Lung (tissue), 12 donors: ENCODE measurements around the gene ATF3. TPM values are rescaled to one million over a fixed set of nuclear protein-coding genes. Genes with fewer than 3 reads are reported as not detected.

Experiments used
- ATAC-seq: fragments of 200-7000 bp; cut with Tn5 transposase; one replicate; pipeline ENCODE4 v1.9.1; 2020; ENCODE audit warnings: moderate number of reproducible peaks; ENCODE audit not compliant: insufficient read depth, low FRiP score
- DNase-seq, 3 donors: peaks; one replicate each; pipeline ENCODE4 v3.0.0-alpha.2; 2013 to 2017
- H3K27ac ChIP-seq, 2 donors: one replicate each; pipeline ENCODE4 v1.5.1; 2013; ENCODE audit warnings: mild to moderate bottlenecking in 2 of 2, moderate library complexity in 2 of 2, control low read depth in 1 of 2, inconsistent platforms in 1 of 2, low read depth in 1 of 2, low read length in 1 of 2
- H3K27me3 ChIP-seq, 3 donors: one replicate each; pipeline ENCODE4 v1.5.1; 2013; ENCODE audit warnings: low read length in 2 of 3; ENCODE audit not compliant: control insufficient read depth in 3 of 3, insufficient read depth in 3 of 3
- H3K36me3 ChIP-seq, 4 donors: one replicate each; pipeline ENCODE4 v1.5.1; 2013; ENCODE audit warnings: low read length in 4 of 4, mild to moderate bottlenecking in 1 of 4, moderate library complexity in 1 of 4; ENCODE audit not compliant: control insufficient read depth in 4 of 4, insufficient read depth in 4 of 4
- H3K4me1 ChIP-seq, 5 donors: one replicate each; pipeline ENCODE4 v1.5.1; 2013; ENCODE audit warnings: low read length in 5 of 5, mild to moderate bottlenecking in 2 of 5, moderate library complexity in 1 of 5; ENCODE audit not compliant: control insufficient read depth in 5 of 5, insufficient read depth in 5 of 5
- H3K4me3 ChIP-seq: one replicate; pipeline ENCODE4 v1.5.1; 2013; ENCODE audit warnings: mild to moderate bottlenecking, control low read depth, moderate library complexity
- H3K9ac ChIP-seq, 2 donors: one replicate each; pipeline ENCODE4 v1.5.1; 2013; ENCODE audit warnings: low read length in 2 of 2, control low read depth in 1 of 2; ENCODE audit not compliant: insufficient read depth in 1 of 2
- H3K9me3 ChIP-seq, 4 donors: one replicate each; pipeline ENCODE4 v1.5.1; 2013; ENCODE audit warnings: low read length in 3 of 4, mild to moderate bottlenecking in 1 of 4, moderate library complexity in 1 of 4; ENCODE audit not compliant: control insufficient read depth in 4 of 4, insufficient read depth in 3 of 4
- CTCF ChIP-seq: IDR thresholded peaks from 2 replicates; pipeline ENCODE4 v1.5.1; 2012; ENCODE audit warnings: mild to moderate bottlenecking; ENCODE audit errors: control extremely low read depth, extremely low read depth
- WGBS, 2 donors: extraction: QIAGEN DNeasy Blood & Tissue Kit; methylation state at CpG; one replicate each; pipeline ENCODE4 v1.1.7; 2013; 5-methylcytosine and 5-hydroxymethylcytosine counted together
- polyA plus RNA-seq, 2 donors: library from polyadenylated mRNA; stranded (reverse); fragments of 200-250 nt; gene quantifications; one replicate each; pipeline ENCODE4 v1.2.1, GENCODE V29; 2013
- total RNA-seq, 2 donors: library from RNA; depleted of rRNA in 1 of 2; stranded (reverse); fragments of >200 nt in 1 of 2; gene quantifications; one replicate each; pipeline ENCODE4 v1.2.1, GENCODE V29; 2014 to 2021
- donor health status: control.
- donor health status: control.
- donor health status: Bipolar disorder and iron deficiency.
- donor health status: healthy.
- donor health status: DM: yes; HTN: yes; CAD: no.

ATF3 gene
- total and polyA plus RNA-seq, 4 donors, result 15.9 to 44.1 (median 24.4) TPM

DNA sequence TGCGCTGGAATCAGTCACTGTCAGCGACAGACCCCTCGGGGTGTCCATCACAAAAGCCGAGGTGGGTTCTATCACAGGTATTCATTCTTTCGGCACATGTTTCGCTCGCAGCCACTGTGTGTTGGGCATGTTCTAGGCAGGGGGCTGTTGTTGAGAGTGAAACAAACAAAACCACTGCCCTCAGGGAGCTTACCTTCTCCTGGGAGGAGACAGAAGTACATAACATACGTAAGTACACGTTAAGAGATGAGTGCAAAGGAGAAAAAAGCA, 6.6 kb downstream of the ATF3 start:
- no peak overlapping the region for H3K4me3 ChIP-seq

GRCh38 chr1:212618466-212619210, 10.1 kb downstream of the ATF3 start:
- Histone ChIP-seq H3K27ac (no peak overlapping the region), H3K4me1 (no peaks in the 10 kb centered on the region), H3K36me3 (peaks cover 0 to 48% (median 22%) of the 10 kb centered on the region in 4 donors), H3K27me3 (no peaks in the 10 kb centered on the region), H3K4me3 (no peak overlapping the region), H3K9me3 (no peaks in the 10 kb centered on the region), H3K9ac (no peak overlapping the region)
- ATAC-seq (no peak), DNase-seq (no peak)
- 80 to 83% methylated on average over 8 of the region's 8 CpGs for WGBS, 2 donors
- TF ChIP-seq CTCF, result no peak

More for the DNA sequence above, 6.6 kb downstream of the ATF3 start:
- no peak overlapping the region for H3K27ac ChIP-seq
- ATAC-seq, result no peak
- no peak for TF ChIP-seq CTCF
- 98% methylated on average over 9 of the region's 9 CpGs for WGBS, 2 donors
- no peaks in the 10 kb centered on the region for H3K9me3 ChIP-seq
- H3K36me3 ChIP-seq, result peaks cover 0 to 45% (median 21%) of the 10 kb centered on the region in 4 donors
- peaks cover 0 to 15% (median 9%) of the 10 kb centered on the region in 5 donors for H3K4me1 ChIP-seq
- no peak overlapping the region for H3K9ac ChIP-seq
- DNase-seq, result no peak
- H3K27me3 ChIP-seq, result peaks cover 0 to 8% (median 5%) of the 10 kb centered on the region in 3 donors

- H3K36me3 ChIP-seq, result peaks cover 0 to 44% (median 20%) of the 10 kb centered on the region in 4 donors
- H3K9ac ChIP-seq, result no peak overlapping the region
- H3K27me3 ChIP-seq, result peaks cover 0 to under 1% (median 0%) of the 10 kb centered on the region in 3 donors
- ATAC-seq (no peak), DNase-seq (no peak)
- no peaks in the 10 kb centered on the region for H3K4me1 ChIP-seq
- no peak overlapping the region for H3K27ac ChIP-seq
- no peaks in the 10 kb centered on the region for H3K9me3 ChIP-seq
- no peak overlapping the region for H3K4me3 ChIP-seq
- WGBS, 2 donors, result 89 to 97% methylated on average over 1 of the region's 1 CpG
- TF ChIP-seq CTCF, result no peak
Measured at GRCh38 chr1:212620293-212620692, 11.7 kb downstream of the ATF3 start.
